IPS DF 6.9 (cell line): ENCODE data around the gene ZNF141.
A peak's percentile ranks its signal among the peaks of the same experiment; 100 is the strongest.

Source experiments
- DNase-seq: peaks from one replicate; pipeline ENCODE4 v3.0.0-alpha.2; 2013; ENCODE audit warnings: low read depth, low spot score
- H3K27ac ChIP-seq: one replicate; pipeline ENCODE4 v1.5.1; 2013; ENCODE audit warnings: low read length, control low read depth
- H3K27me3 ChIP-seq: 2 replicates; pipeline ENCODE4 v1.6.1; 2013; ENCODE audit warnings: mild to moderate bottlenecking, low read length; ENCODE audit not compliant: control insufficient read depth, insufficient read depth
- H3K36me3 ChIP-seq: 2 replicates; pipeline ENCODE4 v1.6.1; 2013; ENCODE audit warnings: low read length; ENCODE audit not compliant: control insufficient read depth, insufficient read depth
- H3K4me1 ChIP-seq: 2 replicates; pipeline ENCODE4 v1.6.1; 2013; ENCODE audit warnings: low read length; ENCODE audit not compliant: control insufficient read depth, insufficient read depth
- H3K4me3 ChIP-seq: 2 replicates; pipeline ENCODE4 v1.5.1; 2013; ENCODE audit warnings: mild to moderate bottlenecking, low read length
- H3K9me3 ChIP-seq: 2 replicates; pipeline ENCODE4 v1.6.1; 2013; ENCODE audit warnings: low read length, inconsistent platforms; ENCODE audit not compliant: control insufficient read depth, insufficient read depth
- WGBS: extraction: QIAGEN DNeasy Blood & Tissue Kit; methylation state at CpG from one replicate; pipeline ENCODE4 v1.1.7; 2013; ENCODE audit warnings: mixed read lengths, missing lambda C conversion rate; ENCODE audit not compliant: insufficient read length, insufficient coverage; 5-methylcytosine and 5-hydroxymethylcytosine counted together

The ZNF141 gene

GRCh38 chr4:335515-335914 lies 2.1 kb upstream of the ZNF141 start:
- DNase-seq: no peak
- no CpG with 5 or more reads among the region's 2 CpGs for WGBS
- no peak overlapping the region for H3K4me3 ChIP-seq

GRCh38 chr4:336099-336892 lies 1.3 kb upstream of the ZNF141 start:
- no CpG with 5 or more reads among the region's 71 CpGs for WGBS
- no peak overlapping the region for H3K27ac ChIP-seq
- H3K9me3 ChIP-seq: no peaks in the 10 kb centered on the region
- peak overlapping the region; percentile 65; the same call in 1 of the 2 replicates for H3K4me3 ChIP-seq
- no peaks in the 10 kb centered on the region for H3K27me3 ChIP-seq
- no peak for DNase-seq
- H3K36me3 ChIP-seq: no peaks in the 10 kb centered on the region
- H3K4me1 ChIP-seq: no peaks in the 10 kb centered on the region; the same call in 1 of the 2 replicates

More at GRCh38 chr4:335515-335914, 2.1 kb upstream of the ZNF141 start:
- H3K9me3 ChIP-seq: no peaks in the 10 kb centered on the region
- H3K4me1 ChIP-seq: no peaks in the 10 kb centered on the region; the same call in 1 of the 2 replicates
- no peaks in the 10 kb centered on the region for H3K36me3 ChIP-seq
- H3K27ac ChIP-seq: no peak overlapping the region
- H3K27me3 ChIP-seq: no peaks in the 10 kb centered on the region

- peak; percentile 9 for DNase-seq
- Histone ChIP-seq H3K9me3 (no peaks in the 10 kb centered on the region), H3K4me3 (peak overlapping the region; percentile 65; the same call in 1 of the 2 replicates), H3K27ac (no peak overlapping the region), H3K27me3 (no peaks in the 10 kb centered on the region), H3K4me1 (no peaks in the 10 kb centered on the region; the same call in 1 of the 2 replicates), H3K36me3 (no peaks in the 10 kb centered on the region)
- no CpG with 5 or more reads among the region's 18 CpGs for WGBS
Measured at GRCh38 chr4:336893-337142, 796 bp upstream of the ZNF141 start.

- Histone ChIP-seq H3K4me3 (peak overlapping the region; percentile 84), H3K27me3 (no peaks in the 10 kb centered on the region), H3K27ac (no peak overlapping the region), H3K36me3 (no peaks in the 10 kb centered on the region), H3K9me3 (no peaks in the 10 kb centered on the region), H3K4me1 (no peaks in the 10 kb centered on the region; the same call in 1 of the 2 replicates)
- no peak for DNase-seq
- no CpG with 5 or more reads among the region's 52 CpGs for WGBS
Measured at GRCh38 chr4:337932-338758, 531 bp downstream of the ZNF141 start.

GRCh38 chr4:338759-339097 lies 1.1 kb downstream of the ZNF141 start:
- H3K36me3 ChIP-seq: no peaks in the 10 kb centered on the region
- no peaks in the 10 kb centered on the region for H3K27me3 ChIP-seq
- no peak for DNase-seq
- no peak overlapping the region for H3K27ac ChIP-seq
- WGBS: no CpG with 5 or more reads among the region's 13 CpGs
- H3K4me1 ChIP-seq: no peaks in the 10 kb centered on the region; the same call in 1 of the 2 replicates
- H3K4me3 ChIP-seq: peak overlapping the region; percentile 84; the same call in 1 of the 2 replicates
- no peaks in the 10 kb centered on the region for H3K9me3 ChIP-seq

GRCh38 chr4:340011-340410 lies 2.4 kb downstream of the ZNF141 start:
- Histone ChIP-seq H3K27ac (no peak overlapping the region), H3K4me1 (no peaks in the 10 kb centered on the region; the same call in 1 of the 2 replicates), H3K9me3 (no peaks in the 10 kb centered on the region), H3K4me3 (no peak overlapping the region), H3K27me3 (no peaks in the 10 kb centered on the region), H3K36me3 (no peaks in the 10 kb centered on the region)
- no peak for DNase-seq
- no CpG with 5 or more reads among the region's 4 CpGs for WGBS

GRCh38 chr4:373062-373839 lies 35.6 kb downstream of the ZNF141 start:
- Histone ChIP-seq H3K4me1 (no peaks in the 10 kb centered on the region), H3K27me3 (no peaks in the 10 kb centered on the region), H3K36me3 (peaks cover 17% of the 10 kb centered on the region; the same call in 1 of the 2 replicates), H3K4me3 (no peak overlapping the region), H3K27ac (no peak overlapping the region), H3K9me3 (peaks cover 9% of the 10 kb centered on the region)
- no peak for DNase-seq
- WGBS: no CpG with 5 or more reads among the region's 7 CpGs

GRCh38 chr4:374298-375160 lies 36.9 kb downstream of the ZNF141 start:
- Histone ChIP-seq H3K36me3 (peaks cover 18% of the 10 kb centered on the region; the same call in 1 of the 2 replicates), H3K27ac (no peak overlapping the region), H3K4me1 (no peaks in the 10 kb centered on the region), H3K9me3 (peaks cover 9% of the 10 kb centered on the region), H3K27me3 (no peaks in the 10 kb centered on the region), H3K4me3 (no peak overlapping the region)
- no peak for DNase-seq
- no CpG with 5 or more reads among the region's 6 CpGs for WGBS

GRCh38 chr4:384311-385010 lies 46.8 kb downstream of the ZNF141 start:
- WGBS: no CpG with 5 or more reads among the region's 10 CpGs
- no peak for DNase-seq
- H3K4me3 ChIP-seq: no peak overlapping the region
- H3K36me3 ChIP-seq: no peaks in the 10 kb centered on the region
- H3K27ac ChIP-seq: no peak overlapping the region
- H3K27me3 ChIP-seq: no peaks in the 10 kb centered on the region
- no peaks in the 10 kb centered on the region for H3K9me3 ChIP-seq
- H3K4me1 ChIP-seq: no peaks in the 10 kb centered on the region
